Upper lobe of left lung (tissue), 6 donors: ENCODE measurements around the gene GDF15. TPM values are rescaled to one million over a fixed set of nuclear protein-coding genes. Genes with fewer than 3 reads are reported as not detected.

ENCODE experiments used
- ATAC-seq, 2 donors: fragments of 200-7000 bp; cut with Tn5 transposase; one replicate each; pipeline ENCODE4 v1.9.1; 2022; ENCODE audit warnings: mild to moderate bottlenecking in 2 of 2, moderate library complexity in 2 of 2; ENCODE audit not compliant: low FRiP score in 2 of 2
- DNase-seq, 2 donors: peaks; one replicate each; pipeline ENCODE4 v3.0.0-alpha.2; 2019 to 2020
- H3K27ac ChIP-seq, 4 donors: fragments of 200-600 bp; sonication (generic); one replicate each; pipeline ENCODE4 v1.5.1; 2016 to 2019
- H3K27me3 ChIP-seq, 4 donors: fragments of 200-600 bp; sonication (generic); one replicate each; pipeline ENCODE4 v1.5.1; 2017 to 2019
- H3K36me3 ChIP-seq, 4 donors: fragments of 200-600 bp; sonication (generic); one replicate each; pipeline ENCODE4 v1.5.1; 2016 to 2019
- H3K4me1 ChIP-seq, 4 donors: fragments of 200-600 bp; sonication (generic); one replicate each; pipeline ENCODE4 v1.5.1; 2018 to 2019
- H3K4me3 ChIP-seq, 4 donors: fragments of 200-600 bp; sonication (generic); one replicate each; pipeline ENCODE4 v1.5.1; 2017 to 2019; ENCODE audit warnings: mild to moderate bottlenecking in 2 of 4, moderate library complexity in 1 of 4
- H3K9me3 ChIP-seq, 4 donors: fragments of 200-600 bp; sonication (generic); one replicate each; pipeline ENCODE4 v1.5.1; 2018 to 2019
- CTCF ChIP-seq, 6 experiments: fragments of 450-650 bp in 4 of 6; fragments of 200-600 bp in 2 of 6; sonication (generic) in 2 of 6; IDR thresholded peaks; one replicate each; pipeline ENCODE4 v1.5.1; 2016 to 2019; ENCODE audit warnings: antibody characterized with exemption in 6 of 6
- EP300 ChIP-seq, 4 donors: sonication (generic); formaldehyde crosslinking; IDR thresholded peaks; one replicate each; pipeline ENCODE4 v1.5.1; 2017; ENCODE audit warnings: antibody characterized with exemption in 4 of 4, control low read depth in 2 of 4
- POLR2A ChIP-seq, 4 donors: fragments of 450-650 bp; IDR thresholded peaks; one replicate each; pipeline ENCODE4 v1.5.1; 2016 to 2017; ENCODE audit warnings: antibody characterized with exemption in 4 of 4, mild to moderate bottlenecking in 2 of 4
- POLR2AphosphoS5 ChIP-seq, 2 donors: sonication (generic); formaldehyde crosslinking; IDR thresholded peaks; one replicate each; pipeline ENCODE4 v1.5.1; 2017; ENCODE audit warnings: antibody characterized with exemption in 2 of 2
- WGBS, 2 donors: methylation state at CpG; one replicate each; pipeline ENCODE4 v1.1.5; 2017 to 2018; 5-methylcytosine and 5-hydroxymethylcytosine counted together
- total RNA-seq, 6 donors: library from RNA; depleted of rRNA in 4 of 6; stranded (reverse); fragments of >200 nt in 4 of 6; gene quantifications; one replicate each; pipeline versions ENCODE4 v1.1.0 to v1.2.1, GENCODE V29; 2016 to 2021
- donor health status: DM: no; HTN: no; CAD: no; lungs with moderate emphysema.
- donor health status: DM: no; HTN: yes; CAD: no; lungs with severe emphysema.

Gene GDF15
- total RNA-seq, 6 donors from 2014 or later, result 42.5 to 126 (median 68.7) TPM

- H3K27ac ChIP-seq, result peak overlapping the region in 1 of 4 donors; percentile 82
- DNase-seq, result peak in 1 of 2 donors; percentile 54
These were observed 44.6 kb downstream of the GDF15 start for GRCh38 chr19:18430417-18431144.

DNA sequence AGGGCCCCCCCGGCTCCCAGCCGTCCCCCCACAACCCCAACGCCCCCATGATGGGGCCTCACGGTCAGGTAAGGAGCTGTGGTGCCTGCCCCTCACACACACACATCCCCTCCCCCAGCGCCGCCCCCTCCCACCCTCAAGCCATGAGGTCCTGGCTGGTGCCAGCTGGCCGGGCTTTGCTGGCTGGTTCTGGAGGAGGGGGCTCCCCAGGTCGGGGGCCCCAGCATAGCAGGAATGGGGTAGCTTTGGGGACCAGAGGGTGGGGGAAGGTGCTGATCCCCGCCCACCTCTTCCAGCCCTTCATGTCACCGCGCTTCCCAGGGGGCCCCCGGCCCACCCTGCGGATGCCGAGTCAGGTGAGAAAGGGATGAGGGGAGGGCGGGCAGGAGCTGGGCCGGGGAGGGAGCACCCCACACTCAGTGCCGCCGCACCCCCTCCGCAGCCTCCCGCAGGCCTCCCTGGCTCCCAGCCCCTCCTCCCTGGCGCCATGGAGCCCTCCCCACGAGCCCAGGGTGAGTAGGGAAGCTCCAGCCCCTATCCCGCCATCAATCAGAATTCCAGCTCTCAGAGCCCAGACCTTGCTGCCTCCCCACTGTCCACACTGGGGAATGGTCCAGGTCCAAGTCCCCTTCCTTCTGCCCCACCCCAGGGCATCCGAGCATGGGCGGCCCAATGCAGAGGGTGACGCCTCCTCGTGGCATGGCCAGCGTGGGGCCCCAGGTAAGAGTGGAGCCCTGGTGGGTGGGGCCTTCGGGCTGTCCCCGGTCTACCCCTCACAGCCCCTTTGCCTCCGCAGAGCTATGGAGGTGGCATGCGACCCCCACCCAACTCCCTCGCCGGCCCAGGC is 45.6 kb downstream of the GDF15 start:
- Histone ChIP-seq H3K27me3 (no peaks in the 10 kb centered on the region), H3K27ac (no peak overlapping the region), H3K36me3 (peaks cover 0 to 13% (median 0%) of the 10 kb centered on the region in 4 donors), H3K4me1 (peaks cover 24 to 56% (median 36%) of the 10 kb centered on the region in 4 donors), H3K9me3 (no peaks in the 10 kb centered on the region), H3K4me3 (no peak overlapping the region)
- TF ChIP-seq POLR2AphosphoS5 (IDR thresholded peaks at IDR 0.05), result no peak
- no peak for TF ChIP-seq EP300 (IDR thresholded peaks at IDR 0.05)
- no peak for TF ChIP-seq POLR2A (IDR thresholded peaks at IDR 0.05)
- no peak for TF ChIP-seq CTCF (IDR thresholded peaks at IDR 0.05)
- WGBS, 2 donors, result 84 to 88% methylated on average over 18 to 30 of the region's 34 CpGs
- ATAC-seq, result no peak
- DNase-seq, result peak in 1 of 2 donors; percentile 84

More at GRCh38 chr19:18430417-18431144, 44.6 kb downstream of the GDF15 start:
- ATAC-seq, result no peak
- WGBS, 2 donors, result 77 to 90% methylated on average over 14 to 20 of the region's 21 CpGs
- Histone ChIP-seq H3K27me3 (no peaks in the 10 kb centered on the region), H3K4me3 (no peak overlapping the region), H3K4me1 (peaks cover 25 to 59% (median 37%) of the 10 kb centered on the region in 4 donors), H3K9me3 (no peaks in the 10 kb centered on the region), H3K36me3 (peaks cover 0 to 9% (median 0%) of the 10 kb centered on the region in 4 donors)
- TF ChIP-seq CTCF (IDR thresholded peaks at IDR 0.05), result no peak
- TF ChIP-seq EP300 (IDR thresholded peaks at IDR 0.05), result no peak
- TF ChIP-seq POLR2AphosphoS5 (IDR thresholded peaks at IDR 0.05), result no peak
- TF ChIP-seq POLR2A (IDR thresholded peaks at IDR 0.05), result no peak

DNA sequence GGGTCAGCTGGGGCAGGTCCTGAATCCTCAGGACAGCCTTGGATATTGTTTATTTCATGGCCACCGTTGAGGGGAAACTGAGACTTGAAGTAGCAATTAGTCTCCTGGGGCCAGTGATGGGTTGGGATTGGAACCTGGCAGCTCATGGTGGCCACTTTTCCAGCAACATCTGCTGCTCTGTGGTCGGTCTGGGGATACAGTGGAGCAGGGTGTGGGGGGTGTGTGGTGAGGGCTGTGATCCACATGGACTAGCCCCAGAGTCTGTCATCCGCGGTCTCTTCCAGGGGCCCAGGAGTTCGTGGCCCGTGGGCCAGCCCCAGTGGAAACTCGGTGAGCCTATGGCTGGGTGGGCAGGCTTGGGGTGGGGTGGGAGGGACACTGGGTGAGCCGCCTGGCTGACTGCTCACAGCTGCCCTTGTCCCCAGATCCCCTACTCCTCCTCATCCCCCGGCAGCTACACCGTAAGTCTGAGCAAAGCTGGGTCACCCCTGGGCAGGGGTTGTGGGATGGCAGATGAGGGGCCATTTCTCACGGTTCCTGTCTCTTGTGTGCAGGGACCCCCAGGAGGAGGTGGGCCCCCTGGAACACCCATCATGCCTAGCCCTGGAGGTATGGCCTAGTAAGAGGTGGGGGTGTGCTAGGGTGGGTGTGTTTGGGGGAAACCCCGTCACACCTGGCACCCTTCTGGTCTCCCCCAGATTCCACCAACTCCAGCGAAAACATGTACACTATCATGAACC is 46.5 kb downstream of the GDF15 start:
- H3K36me3 ChIP-seq, result peaks cover 0 to 12% (median 0%) of the 10 kb centered on the region in 4 donors
- 89 to 90% methylated on average over 10 to 12 of the region's 13 CpGs for WGBS, 2 donors
- no peak for TF ChIP-seq EP300 (IDR thresholded peaks at IDR 0.05)
- TF ChIP-seq POLR2A (IDR thresholded peaks at IDR 0.05), result no peak
- TF ChIP-seq CTCF (IDR thresholded peaks at IDR 0.05), result no peak
- no peak for TF ChIP-seq POLR2AphosphoS5 (IDR thresholded peaks at IDR 0.05)
- ATAC-seq, result no peak
- H3K27ac ChIP-seq, result peak overlapping the region in 1 of 4 donors; percentile 77
- H3K4me1 ChIP-seq, result peaks cover 31 to 59% (median 45%) of the 10 kb centered on the region in 4 donors
- H3K9me3 ChIP-seq, result no peaks in the 10 kb centered on the region
- H3K27me3 ChIP-seq, result no peaks in the 10 kb centered on the region
- no peak for DNase-seq
- peak overlapping the region in 2 of 4 donors; percentile 59 to 60 for H3K4me3 ChIP-seq

- Histone ChIP-seq H3K9me3 (no peaks in the 10 kb centered on the region), H3K4me1 (peaks cover 38 to 66% (median 52%) of the 10 kb centered on the region in 4 donors), H3K27ac (peak overlapping the region; percentile 4 to 77 (median 56)), H3K27me3 (no peaks in the 10 kb centered on the region), H3K4me3 (peak overlapping the region in 3 of 4 donors; percentile 46 to 60 (median 59)), H3K36me3 (peaks cover 0 to 10% (median 0%) of the 10 kb centered on the region in 4 donors)
- TF ChIP-seq POLR2AphosphoS5 (IDR thresholded peaks at IDR 0.05), result no peak
- TF ChIP-seq EP300 (IDR thresholded peaks at IDR 0.05), result no peak
- TF ChIP-seq CTCF (IDR thresholded peaks at IDR 0.05), result no peak
- ATAC-seq, result no peak
- 38 to 40% methylated on average over 4 to 25 of the region's 59 CpGs for WGBS, 2 donors
- peak in 1 of 2 donors; percentile 89 for DNase-seq
These were observed 47.2 kb downstream of the GDF15 start for GRCh38 chr19:18433015-18433691.
